Measurements from ENCODE around the gene G6PC3.

The G6PC3 gene

DNA sequence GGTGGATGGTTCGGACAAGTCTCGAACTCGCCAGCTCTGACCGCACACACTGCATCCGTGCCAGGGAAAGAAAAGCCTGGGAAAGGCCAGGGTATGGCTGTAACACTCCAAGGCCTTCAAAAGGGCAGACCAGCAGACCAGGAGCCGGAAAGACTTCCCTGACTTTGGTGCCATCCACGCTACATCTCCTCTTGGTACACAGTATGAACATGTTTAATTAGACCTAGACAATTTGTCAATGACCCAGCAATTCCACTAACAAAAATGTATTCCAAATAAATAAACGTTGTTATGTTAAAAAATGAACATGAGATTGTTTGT is 53.5 kb downstream of the G6PC3 start:
- CTCF ChIA-PET = interaction anchor here (0.7 to 2.6 kb wide), 15 partner anchors 10 to 163 kb away, joined by 3 to 17 read pairs (median 6); partner anchors contain the start of genes HROB and TMUB2
- DNase-seq (ENCODE audit: extremely low spot score) = no peak
- POLR2A ChIA-PET = interaction anchor here (0.9 to 2.7 kb wide), 5 partner anchors 10 to 763 kb away, joined by 3 to 18 read pairs (median 4); no protein-coding TSS in a partner anchor
- TF ChIP-seq, protein P1, sequence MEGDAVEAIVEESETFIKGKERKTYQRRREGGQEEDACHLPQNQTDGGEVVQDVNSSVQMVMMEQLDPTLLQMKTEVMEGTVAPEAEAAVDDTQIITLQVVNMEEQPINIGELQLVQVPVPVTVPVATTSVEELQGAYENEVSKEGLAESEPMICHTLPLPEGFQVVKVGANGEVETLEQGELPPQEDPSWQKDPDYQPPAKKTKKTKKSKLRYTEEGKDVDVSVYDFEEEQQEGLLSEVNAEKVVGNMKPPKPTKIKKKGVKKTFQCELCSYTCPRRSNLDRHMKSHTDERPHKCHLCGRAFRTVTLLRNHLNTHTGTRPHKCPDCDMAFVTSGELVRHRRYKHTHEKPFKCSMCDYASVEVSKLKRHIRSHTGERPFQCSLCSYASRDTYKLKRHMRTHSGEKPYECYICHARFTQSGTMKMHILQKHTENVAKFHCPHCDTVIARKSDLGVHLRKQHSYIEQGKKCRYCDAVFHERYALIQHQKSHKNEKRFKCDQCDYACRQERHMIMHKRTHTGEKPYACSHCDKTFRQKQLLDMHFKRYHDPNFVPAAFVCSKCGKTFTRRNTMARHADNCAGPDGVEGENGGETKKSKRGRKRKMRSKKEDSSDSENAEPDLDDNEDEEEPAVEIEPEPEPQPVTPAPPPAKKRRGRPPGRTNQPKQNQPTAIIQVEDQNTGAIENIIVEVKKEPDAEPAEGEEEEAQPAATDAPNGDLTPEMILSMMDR (IDR thresholded peaks at IDR 0.05; ENCODE audit: control extremely low read depth, extremely low read depth, low read depth, missing control alignments) = no peak

All from GM10248 (cell line).